Endothelial cell of umbilical vein (primary cell): ENCODE results near the gene OSCAR. TPM values are rescaled to one million over a fixed set of nuclear protein-coding genes. Genes with fewer than 3 reads are reported as not detected.
"Not testable (repeated sequence)": the region's sequence is repeated elsewhere in the genome, so short reads cannot be mapped to it uniquely, and the experiment has no call there.

Source experiments
- BruUV-seq: library from RNA; stranded (reverse); fragments of 400-500 nt; replicated peaks from 2 replicates; lab custom pipeline; 2021; lab: Mats Ljungman, UMichigan
- CTCF ChIA-PET: fragments of 300-600, 350-600 bp; sonication (Branson Sonifier 250); formaldehyde crosslinking; loops from one replicate; lab custom pipeline; 2021; ENCODE audit warnings: antibody characterized with exemption, inconsistent platforms; lab: Charles Lee
- POLR2A ChIA-PET: fragments of 300-600, 350-600 bp; sonication (Branson Sonifier 250); formaldehyde crosslinking; loops from one replicate; lab custom pipeline; 2021; ENCODE audit warnings: antibody characterized with exemption, inconsistent platforms; lab: Charles Lee
- DNase-seq: peaks from one replicate; pipeline ENCODE4 v3.0.0-alpha.2; 2011; ENCODE audit warnings: low read depth, low spot score
- FAIRE-seq: peaks from 2 replicates; lab custom pipeline; 2011; peaks lifted over from hg19 to GRCh38; lab: Jason Lieb, UNC
- H2AFZ ChIP-seq: 2 replicates; pipeline ENCODE4 v1.6.0; 2012; ENCODE audit warnings: low read depth, low read length, control low read depth, inconsistent platforms
- H3K27ac ChIP-seq: 2 replicates; pipeline ENCODE4 v1.5.1; 2011; ENCODE audit warnings: low read depth, mild to moderate bottlenecking, control low read depth, low read length, moderate library complexity; ENCODE audit not compliant: insufficient read depth
- H3K27me3 ChIP-seq, 2 experiments: 2 replicates each; pipeline versions ENCODE4 v1.6.0 to v1.6.1; 2011; ENCODE audit warnings: low read length in 2 of 2, mixed read lengths in 1 of 2; ENCODE audit not compliant: control insufficient read depth in 2 of 2, insufficient read depth in 2 of 2
- H3K36me3 ChIP-seq, 2 experiments: 2 replicates in 1 of 2; 3 replicates in 1 of 2; pipeline ENCODE4 v1.5.1; 2011; ENCODE audit warnings: low read length in 2 of 2, mild to moderate bottlenecking in 1 of 2, moderate library complexity in 1 of 2; ENCODE audit not compliant: control insufficient read depth in 2 of 2, insufficient read depth in 2 of 2; ENCODE audit errors: extremely low read depth in 1 of 2
- H3K4me1 ChIP-seq: 3 replicates; pipeline ENCODE4 v1.5.1; 2011; ENCODE audit warnings: mild to moderate bottlenecking, low read length; ENCODE audit not compliant: control insufficient read depth, insufficient read depth; ENCODE audit errors: extremely low read depth
- H3K4me2 ChIP-seq: 2 replicates; pipeline ENCODE4 v1.6.1; 2011; ENCODE audit warnings: low read length, control low read depth, mixed read lengths; ENCODE audit not compliant: insufficient read depth
- H3K4me3 ChIP-seq, 3 experiments: fragments of 200-600 bp in 1 of 3; sonication (generic), shearing (Covaris generic) in 1 of 3; replicated peaks in 1 of 3; 2 replicates each; pipeline ENCODE4 v1.5.1; 2011 to 2016; ENCODE audit warnings: control low read depth in 3 of 3, low read length in 3 of 3, mild to moderate bottlenecking in 2 of 3, inconsistent platforms in 1 of 3, low read depth in 1 of 3, moderate library complexity in 1 of 3; ENCODE audit not compliant: insufficient read depth in 1 of 3
- H3K79me2 ChIP-seq: 2 replicates; pipeline ENCODE4 v1.6.0; 2012; ENCODE audit warnings: low read length, inconsistent platforms; ENCODE audit not compliant: control insufficient read depth, insufficient read depth
- H3K9ac ChIP-seq: replicated peaks from 2 replicates; pipeline ENCODE3; 2011; ENCODE audit warnings: low read length, control low read depth; ENCODE audit not compliant: insufficient read depth; ENCODE audit errors: extremely low read depth
- H3K9me1 ChIP-seq: replicated peaks from 3 replicates; pipeline ENCODE4 v1.6.0; 2011; ENCODE audit warnings: mild to moderate bottlenecking, low read length; ENCODE audit not compliant: control insufficient read depth, insufficient read depth; ENCODE audit errors: extremely low read depth
- H3K9me3 ChIP-seq: replicated peaks from 2 replicates; pipeline ENCODE4 v1.5.1; 2012; ENCODE audit warnings: low read length, inconsistent platforms; ENCODE audit not compliant: control insufficient read depth, insufficient read depth
- H4K20me1 ChIP-seq: replicated peaks from 2 replicates; pipeline ENCODE3; 2011; ENCODE audit warnings: mild to moderate bottlenecking, low read length; ENCODE audit not compliant: control insufficient read depth, insufficient read depth; ENCODE audit errors: extremely low read depth
- EZH2 ChIP-seq: IDR thresholded peaks from 2 replicates; pipeline ENCODE4 v1.6.1; 2012; ENCODE audit warnings: borderline replicate concordance, low read depth, mild to moderate bottlenecking, moderate library complexity, low read length, inconsistent platforms; ENCODE audit not compliant: severe bottlenecking
- FOS ChIP-seq: IDR thresholded peaks from 2 replicates; pipeline ENCODE4 v1.6.1; 2011; ENCODE audit warnings: mild to moderate bottlenecking, low read length, moderate library complexity, borderline replicate concordance; ENCODE audit not compliant: insufficient read depth
- GATA2 ChIP-seq: IDR thresholded peaks from 2 replicates; pipeline ENCODE4 v1.7.0; 2011; ENCODE audit warnings: low read depth, mild to moderate bottlenecking, moderate library complexity, mixed read lengths, low read length; ENCODE audit not compliant: insufficient read length, insufficient read depth
- JUN ChIP-seq: IDR thresholded peaks from 2 replicates; pipeline ENCODE4 v1.6.1; 2011; ENCODE audit warnings: borderline replicate concordance, low read depth; ENCODE audit not compliant: insufficient read length, insufficient read depth
- MAX ChIP-seq: IDR thresholded peaks from 2 replicates; pipeline ENCODE4 v1.6.1; 2011; ENCODE audit not compliant: insufficient read depth, insufficient read length
- MYC ChIP-seq: IDR thresholded peaks from one replicate; pipeline ENCODE4 v1.6.1; 2011; ENCODE audit warnings: mild to moderate bottlenecking, low read depth, low read length
- POLR2A ChIP-seq: IDR thresholded peaks from 2 replicates; pipeline ENCODE4 v1.6.1; 2012; ENCODE audit warnings: low read depth, mild to moderate bottlenecking, control low read depth, low read length
- POLR2AphosphoS5 ChIP-seq: IDR thresholded peaks from 2 replicates; pipeline ENCODE4 v1.6.1; 2012; ENCODE audit warnings: low read depth, mild to moderate bottlenecking, control low read depth, low read length, moderate library complexity; ENCODE audit not compliant: insufficient read depth
- dilution Hi-C: fragments of 300-500 bp; cut with MboI; formaldehyde crosslinking; loops from one replicate; pipeline ENCODE4 v1.15.0; 2019; ENCODE audit warnings: low sequenced_read_pairs; ENCODE audit not compliant: extremely low pct_ligation_motif_present
- intact Hi-C: fragments of 100-400 bp; cut with micrococcal nuclease; formaldehyde crosslinking; loops from one replicate; pipeline ENCODE4 v1.10.0; 2022
- polyA plus RNA-seq, 4 experiments: library from polyadenylated mRNA; depleted of rRNA in 3 of 4; stranded (reverse) in 3 of 4; unstranded in 1 of 4; fragments of >200 nt; gene quantifications; 2 replicates each; pipeline versions ENCODE4 v1.2.1 to v1.2.3, GENCODE V29; 2011 to 2012; ENCODE audit warnings: missing spikeins in 1 of 4
- total RNA-seq: library from RNA; stranded (reverse); gene quantifications from 2 replicates; pipeline ENCODE4 v1.2.3, GENCODE V29; 2021
- TF ChIP-seq, protein P1 (sequence below), 2 donors: IDR thresholded peaks; 1 replicate in 1 of 2; 2 replicates in 1 of 2; pipeline ENCODE4 v1.5.1; 2011; ENCODE audit warnings: low read length in 2 of 2, mild to moderate bottlenecking in 2 of 2, moderate library complexity in 2 of 2, control low read depth in 1 of 2, inconsistent platforms in 1 of 2, low read depth in 1 of 2; ENCODE audit not compliant: insufficient read depth in 1 of 2; ENCODE audit errors: extremely low read depth in 1 of 2

Gene OSCAR
- total and polyA plus RNA-seq, 2 donors (not counting 3 experiments of a cell fraction or from before 2014, with no cell fraction given), result 0.08 TPM; not detected in 1

DNA sequence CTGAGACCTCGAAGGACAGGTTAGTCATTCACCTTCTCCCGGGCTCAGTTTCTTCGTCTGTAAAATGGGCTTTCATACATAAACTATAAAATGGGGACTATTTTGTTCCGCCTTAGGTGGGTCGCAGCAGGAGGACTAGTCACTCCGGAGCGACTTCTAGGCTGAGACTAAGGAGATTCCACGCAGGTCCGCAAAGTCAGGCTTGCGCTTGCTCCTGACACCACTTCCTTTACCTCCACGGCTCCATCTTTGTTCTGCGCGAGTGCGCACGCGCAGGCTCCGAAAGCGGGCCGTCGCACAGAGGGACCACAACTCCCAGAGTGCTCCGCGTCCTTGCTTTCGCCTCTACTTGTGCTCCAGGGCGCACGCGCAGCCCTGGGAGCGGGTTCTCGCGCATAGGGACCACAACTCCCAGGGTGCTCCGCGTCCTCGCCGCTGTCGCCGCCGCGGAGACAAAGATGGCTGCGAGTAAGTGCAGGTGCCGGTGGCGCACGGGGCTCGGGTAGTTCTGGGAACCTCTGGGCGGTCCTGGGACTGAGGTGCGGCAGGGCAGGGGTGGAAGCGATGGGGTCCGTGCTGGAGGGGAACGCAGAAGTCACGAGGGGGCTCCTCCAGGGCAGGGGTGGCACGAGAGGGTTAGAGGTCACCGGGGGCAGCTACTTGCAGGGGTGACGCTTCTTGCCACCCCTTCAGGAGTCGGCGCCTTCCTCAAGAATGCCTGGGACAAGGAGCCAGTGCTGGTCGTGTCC, 2.0 kb upstream of the OSCAR start, which contains the start of gene NDUFA3:
Gene NDUFA3 (plus strand): TSS at position 435 of the 749 bp plus-strand sequence. CDS start 24 bp downstream, at position 459.
- peak; percentile 97 for FAIRE-seq
- dilution Hi-C loops, result no loop called here
- no peaks in the 10 kb centered on the region for H3K4me1 ChIP-seq

GRCh38 chr19:54099903-54100255, 724 bp downstream of the OSCAR start:
- FAIRE-seq, H3K27me3 ChIP-seq, H3K36me3 ChIP-seq, H3K4me2 ChIP-seq, BruUV-seq, POLR2A ChIA-PET, DNase-seq, H3K9ac ChIP-seq, H3K9me3 ChIP-seq, H3K4me3 ChIP-seq, H2AFZ ChIP-seq, H3K4me1 ChIP-seq, H3K27ac ChIP-seq, H4K20me1 ChIP-seq, H3K79me2 ChIP-seq, dilution Hi-C loops, H3K9me1 ChIP-seq: not testable (repeated sequence)
- intact Hi-C loops, result loop anchor here (5.0 kb wide), 1 partner anchor 193 kb away; the partner anchor contains the start of gene CACNG7
- CTCF ChIA-PET, result interaction anchor here (0.6 to 2.4 kb wide), 3 partner anchors 70 to 291 kb away, joined by 3 to 5 read pairs (median 3); no protein-coding TSS in a partner anchor

More for the DNA sequence above, 2.0 kb upstream of the OSCAR start, which contains the start of gene NDUFA3:
- Histone ChIP-seq H3K9me1 (no peaks in the 10 kb centered on the region), H3K9ac (peak within 1 kb of the TSS; percentile 57), H3K9me3 (no peaks in the 10 kb centered on the region), H3K36me3 (peaks cover 0 to 16% of the 10 kb centered on the region in 2 experiments), H2AFZ (peak within 1 kb of the TSS; percentile 65), H4K20me1 (no peaks in the 10 kb centered on the region), H3K4me3 (peak within 1 kb of the TSS; percentile 15 to 97 (median 57)), H3K79me2 (peaks cover 8% of the 10 kb centered on the region), H3K4me2 (peak within 1 kb of the TSS; percentile 85), H3K27ac (no peak within 1 kb of the TSS), H3K27me3 (no peaks in the 10 kb centered on the region)
- no TSS peak for BruUV-seq
- intact Hi-C loops, result loop anchor here (1.0 to 2.0 kb wide), 4 partner anchors 13 to 260 kb away; partner anchors contain the start of genes CNOT3, PRPF31 and TFPT
- TF ChIP-seq EZH2 (no peak), POLR2AphosphoS5 (peak; percentile 76), MAX (no peak), GATA2 (no peak), MYC (peak; percentile 11), JUN (no peak), POLR2A (peak; percentile 87), FOS (no peak)
- TF ChIP-seq, protein P1, sequence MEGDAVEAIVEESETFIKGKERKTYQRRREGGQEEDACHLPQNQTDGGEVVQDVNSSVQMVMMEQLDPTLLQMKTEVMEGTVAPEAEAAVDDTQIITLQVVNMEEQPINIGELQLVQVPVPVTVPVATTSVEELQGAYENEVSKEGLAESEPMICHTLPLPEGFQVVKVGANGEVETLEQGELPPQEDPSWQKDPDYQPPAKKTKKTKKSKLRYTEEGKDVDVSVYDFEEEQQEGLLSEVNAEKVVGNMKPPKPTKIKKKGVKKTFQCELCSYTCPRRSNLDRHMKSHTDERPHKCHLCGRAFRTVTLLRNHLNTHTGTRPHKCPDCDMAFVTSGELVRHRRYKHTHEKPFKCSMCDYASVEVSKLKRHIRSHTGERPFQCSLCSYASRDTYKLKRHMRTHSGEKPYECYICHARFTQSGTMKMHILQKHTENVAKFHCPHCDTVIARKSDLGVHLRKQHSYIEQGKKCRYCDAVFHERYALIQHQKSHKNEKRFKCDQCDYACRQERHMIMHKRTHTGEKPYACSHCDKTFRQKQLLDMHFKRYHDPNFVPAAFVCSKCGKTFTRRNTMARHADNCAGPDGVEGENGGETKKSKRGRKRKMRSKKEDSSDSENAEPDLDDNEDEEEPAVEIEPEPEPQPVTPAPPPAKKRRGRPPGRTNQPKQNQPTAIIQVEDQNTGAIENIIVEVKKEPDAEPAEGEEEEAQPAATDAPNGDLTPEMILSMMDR (IDR thresholded peaks at IDR 0.05; ENCODE audit: extremely low read depth in 1 of 2, insufficient read depth in 1 of 2, low read depth in 1 of 2, low read length in 2 of 2), result no peak
- POLR2A ChIA-PET, result no interaction called here
- CTCF ChIA-PET, result no interaction called here
- DNase-seq, result peak; percentile 99
